BE2C (cell line): ENCODE data around the gene DAB1.

Experiments
- DNase-seq: peaks from one replicate; pipeline ENCODE4 v3.0.0-alpha.2; 2020
- H3K27me3 ChIP-seq: fragments of 250-450 bp; sonication (Bioruptor Pico); 2 replicates; pipeline ENCODE4 v1.5.1; 2020; ENCODE audit warnings: mild to moderate bottlenecking
- H3K36me3 ChIP-seq: fragments of 250-450 bp; sonication (Bioruptor Pico); 2 replicates; pipeline ENCODE4 v1.5.1; 2020; ENCODE audit warnings: mild to moderate bottlenecking
- H3K4me1 ChIP-seq: fragments of 250-450 bp; sonication (Bioruptor Pico); 2 replicates; pipeline ENCODE4 v1.5.1; 2020
- H3K4me3 ChIP-seq: 2 replicates; pipeline ENCODE4 v1.5.1; 2011; ENCODE audit warnings: low read depth, low read length
- H3K9me3 ChIP-seq: fragments of 250-450 bp; sonication (Bioruptor Pico); 2 replicates; pipeline ENCODE4 v1.5.1; 2020
- TF ChIP-seq, protein P1 (sequence below): IDR thresholded peaks from 2 replicates; pipeline ENCODE4 v1.5.1; 2012; ENCODE audit warnings: mild to moderate bottlenecking, low read depth, low read length

The DAB1 gene

GRCh38 chr1:57188168-57188567 lies 235.7 kb downstream of the DAB1 start:
- no peaks in the 10 kb centered on the region for H3K9me3 ChIP-seq
- TF ChIP-seq, protein P1, sequence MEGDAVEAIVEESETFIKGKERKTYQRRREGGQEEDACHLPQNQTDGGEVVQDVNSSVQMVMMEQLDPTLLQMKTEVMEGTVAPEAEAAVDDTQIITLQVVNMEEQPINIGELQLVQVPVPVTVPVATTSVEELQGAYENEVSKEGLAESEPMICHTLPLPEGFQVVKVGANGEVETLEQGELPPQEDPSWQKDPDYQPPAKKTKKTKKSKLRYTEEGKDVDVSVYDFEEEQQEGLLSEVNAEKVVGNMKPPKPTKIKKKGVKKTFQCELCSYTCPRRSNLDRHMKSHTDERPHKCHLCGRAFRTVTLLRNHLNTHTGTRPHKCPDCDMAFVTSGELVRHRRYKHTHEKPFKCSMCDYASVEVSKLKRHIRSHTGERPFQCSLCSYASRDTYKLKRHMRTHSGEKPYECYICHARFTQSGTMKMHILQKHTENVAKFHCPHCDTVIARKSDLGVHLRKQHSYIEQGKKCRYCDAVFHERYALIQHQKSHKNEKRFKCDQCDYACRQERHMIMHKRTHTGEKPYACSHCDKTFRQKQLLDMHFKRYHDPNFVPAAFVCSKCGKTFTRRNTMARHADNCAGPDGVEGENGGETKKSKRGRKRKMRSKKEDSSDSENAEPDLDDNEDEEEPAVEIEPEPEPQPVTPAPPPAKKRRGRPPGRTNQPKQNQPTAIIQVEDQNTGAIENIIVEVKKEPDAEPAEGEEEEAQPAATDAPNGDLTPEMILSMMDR: no peak
- no peak for DNase-seq

GRCh38 chr1:57186455-57186854 lies 237.4 kb downstream of the DAB1 start:
- H3K9me3 ChIP-seq: no peaks in the 10 kb centered on the region
- no peaks in the 10 kb centered on the region for H3K36me3 ChIP-seq
- no peak for DNase-seq
- TF ChIP-seq, protein P1: no peak
- H3K4me3 ChIP-seq: no peak overlapping the region
- no peaks in the 10 kb centered on the region for H3K27me3 ChIP-seq
- no peaks in the 10 kb centered on the region for H3K4me1 ChIP-seq

More at GRCh38 chr1:57188168-57188567, 235.7 kb downstream of the DAB1 start:
- Histone ChIP-seq H3K4me3 (no peak overlapping the region), H3K4me1 (no peaks in the 10 kb centered on the region), H3K27me3 (no peaks in the 10 kb centered on the region), H3K36me3 (no peaks in the 10 kb centered on the region)

DNA sequence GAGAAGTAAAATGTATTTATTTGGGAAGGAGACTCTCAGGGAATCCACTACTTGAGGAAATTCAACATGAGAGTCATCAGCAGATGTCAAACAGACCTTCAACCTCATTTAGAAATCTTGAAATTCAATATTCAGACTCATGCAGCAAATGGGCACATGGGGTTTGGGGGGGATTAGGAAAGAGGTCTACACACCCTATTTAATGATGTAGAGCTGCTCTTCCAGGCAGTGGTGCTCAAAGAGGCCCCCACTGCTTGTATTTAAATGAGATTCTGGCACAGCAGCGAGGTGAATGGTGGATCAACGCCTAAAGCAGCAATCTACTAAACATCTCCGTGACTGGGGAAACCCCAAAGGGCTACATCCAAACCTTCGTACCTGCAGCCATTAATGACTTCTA lies 244.9 kb downstream of the DAB1 start:
- TF ChIP-seq, protein P1: no peak
- Histone ChIP-seq H3K27me3 (no peaks in the 10 kb centered on the region), H3K9me3 (no peaks in the 10 kb centered on the region), H3K4me1 (no peaks in the 10 kb centered on the region), H3K36me3 (no peaks in the 10 kb centered on the region), H3K4me3 (no peak overlapping the region)
- no peak for DNase-seq

GRCh38 chr1:57175506-57175905 lies 248.4 kb downstream of the DAB1 start:
- no peak for DNase-seq
- Histone ChIP-seq H3K4me3 (no peak overlapping the region), H3K36me3 (no peaks in the 10 kb centered on the region), H3K27me3 (no peaks in the 10 kb centered on the region), H3K4me1 (no peaks in the 10 kb centered on the region), H3K9me3 (no peaks in the 10 kb centered on the region)
- TF ChIP-seq, protein P1: no peak

DNA sequence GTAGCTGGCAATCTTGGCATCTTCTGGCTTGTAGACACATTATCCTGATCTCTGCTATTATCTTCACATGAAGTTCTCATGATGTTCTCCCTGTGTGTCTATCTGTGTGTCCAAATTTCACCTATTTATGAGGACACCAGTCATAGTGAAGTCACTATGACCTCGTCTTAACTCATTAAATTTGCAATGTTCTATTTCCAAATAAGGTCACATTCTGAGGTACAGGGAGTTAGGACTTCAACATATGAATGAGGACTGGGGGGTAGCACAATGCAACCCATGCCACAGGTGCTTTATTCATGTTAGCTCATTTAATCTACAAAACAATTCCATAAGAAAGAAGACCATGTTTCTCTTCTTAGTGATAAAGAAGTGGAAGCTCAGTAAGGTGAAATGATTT lies 251.8 kb downstream of the DAB1 start:
- TF ChIP-seq, protein P1: no peak
- no peaks in the 10 kb centered on the region for H3K36me3 ChIP-seq
- no peak for DNase-seq
- no peaks in the 10 kb centered on the region for H3K27me3 ChIP-seq
- no peak overlapping the region for H3K4me3 ChIP-seq
- H3K9me3 ChIP-seq: no peaks in the 10 kb centered on the region
- no peaks in the 10 kb centered on the region for H3K4me1 ChIP-seq

DNA sequence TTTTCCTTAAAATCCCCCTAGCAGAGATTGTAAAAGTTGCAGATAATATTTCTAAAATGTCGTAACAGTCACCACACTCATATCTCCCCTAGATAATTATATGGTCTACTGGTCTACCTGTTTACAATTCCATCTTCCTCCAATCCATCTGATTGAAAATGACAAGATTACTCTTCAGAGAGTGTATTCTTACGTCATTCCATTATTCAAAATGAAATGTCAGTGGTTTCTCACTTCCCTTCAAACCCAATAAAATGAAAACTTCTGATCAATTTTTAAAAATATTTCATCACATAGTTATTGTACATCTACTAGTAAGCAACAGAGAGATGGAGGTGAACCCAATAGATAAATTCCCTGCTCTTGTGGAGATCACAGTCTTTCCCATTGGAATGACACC lies 255.9 kb downstream of the DAB1 start:
- H3K27me3 ChIP-seq: no peaks in the 10 kb centered on the region
- no peak overlapping the region for H3K4me3 ChIP-seq
- H3K4me1 ChIP-seq: no peaks in the 10 kb centered on the region
- H3K36me3 ChIP-seq: no peaks in the 10 kb centered on the region
- no peaks in the 10 kb centered on the region for H3K9me3 ChIP-seq
- TF ChIP-seq, protein P1: no peak
- no peak for DNase-seq
